NCI-H187 treated with DMSO at 0.1 percent for 48 hours (cell line): Measurements from ENCODE around the gene NBEA.

ENCODE experiments used
- DNase-seq: peaks from one replicate; lab custom pipeline; 2025; lab: John Stamatoyannopoulos, UW

The NBEA gene

GRCh38 chr13:35514061-35514477 lies 572.0 kb downstream of the NBEA start:
- DNase-seq = no peak

- no peak for DNase-seq
These were observed 572.9 kb downstream of the NBEA start for GRCh38 chr13:35514801-35515502.

- DNase-seq = no peak
These were observed 576.4 kb downstream of the NBEA start for GRCh38 chr13:35518337-35518946.

GRCh38 chr13:35524171-35524570 lies 582.1 kb downstream of the NBEA start:
- DNase-seq = no peak

GRCh38 chr13:35526577-35526976 lies 584.5 kb downstream of the NBEA start:
- DNase-seq = no peak

GRCh38 chr13:35527451-35527850 lies 585.4 kb downstream of the NBEA start:
- DNase-seq = no peak

GRCh38 chr13:35530147-35530546 lies 588.1 kb downstream of the NBEA start:
- no peak for DNase-seq

GRCh38 chr13:35530581-35530980 lies 588.5 kb downstream of the NBEA start:
- no peak for DNase-seq

- DNase-seq = no peak
These were observed 589.5 kb downstream of the NBEA start for GRCh38 chr13:35531526-35531925.

- no peak for DNase-seq
These were observed 592.3 kb downstream of the NBEA start for GRCh38 chr13:35534343-35534742.

- no peak for DNase-seq
These were observed 606.7 kb downstream of the NBEA start for GRCh38 chr13:35548790-35549189.

- DNase-seq = no peak
These were observed 607.4 kb downstream of the NBEA start for GRCh38 chr13:35549481-35549880.

- no peak for DNase-seq
These were observed 610.2 kb downstream of the NBEA start for GRCh38 chr13:35552172-35552844.

- no peak for DNase-seq
These were observed 613.0 kb downstream of the NBEA start for GRCh38 chr13:35554972-35555623.

GRCh38 chr13:35557475-35557874 lies 615.4 kb downstream of the NBEA start:
- no peak for DNase-seq

GRCh38 chr13:35561540-35561939 lies 619.5 kb downstream of the NBEA start:
- no peak for DNase-seq

- no peak for DNase-seq
These were observed 623.2 kb downstream of the NBEA start for GRCh38 chr13:35565273-35565672.

- DNase-seq = no peak
These were observed 624.3 kb downstream of the NBEA start for GRCh38 chr13:35566340-35566739.

- no peak for DNase-seq
These were observed 625.4 kb downstream of the NBEA start for GRCh38 chr13:35567406-35567980.

GRCh38 chr13:35573639-35574038 lies 631.6 kb downstream of the NBEA start:
- no peak for DNase-seq

- no peak for DNase-seq
These were observed 650.4 kb downstream of the NBEA start for GRCh38 chr13:35592457-35592856.

- DNase-seq = no peak
These were observed 651.6 kb downstream of the NBEA start for GRCh38 chr13:35593651-35594050.
